Gastroesophageal sphincter (tissue), 3 donors: ENCODE results near the gene CLCN1.

Source experiments
- CTCF ChIP-seq, 4 experiments: fragments of 200-600 bp in 2 of 4; fragments of 450-650 bp in 2 of 4; sonication (generic) in 1 of 4; IDR thresholded peaks; one replicate each; pipeline ENCODE4 v1.5.1; 2017 to 2019; ENCODE audit warnings: antibody characterized with exemption in 4 of 4, mild to moderate bottlenecking in 2 of 4, moderate library complexity in 2 of 4
- EP300 ChIP-seq: sonication (generic); formaldehyde crosslinking; IDR thresholded peaks from one replicate; pipeline ENCODE4 v1.6.1; 2017; ENCODE audit warnings: antibody characterized with exemption, mild to moderate bottlenecking
- POLR2A ChIP-seq, 2 donors: fragments of 450-650 bp; IDR thresholded peaks; one replicate each; pipeline ENCODE4 v1.6.1; 2017; ENCODE audit warnings: antibody characterized with exemption in 2 of 2, mild to moderate bottlenecking in 2 of 2, moderate library complexity in 1 of 2
- POLR2AphosphoS5 ChIP-seq: sonication (generic); formaldehyde crosslinking; IDR thresholded peaks from one replicate; pipeline ENCODE4 v1.6.1; 2017; ENCODE audit warnings: antibody characterized with exemption

- no peak for TF ChIP-seq CTCF (IDR thresholded peaks at IDR 0.05)
- TF ChIP-seq POLR2A (IDR thresholded peaks at IDR 0.05) = no peak
- no peak for TF ChIP-seq EP300
- no peak for TF ChIP-seq POLR2AphosphoS5
Observed at GRCh38 chr7:143343596-143343995, 27.7 kb downstream of the CLCN1 start.
